ENCODE results near the gene SUGCT. TPM values are rescaled to one million over a fixed set of nuclear protein-coding genes. Genes with fewer than 3 reads are reported as not detected.

Gene SUGCT
- total and polyA plus RNA-seq, 2 of the 8 experiments (the other 6 are each of a cell fraction or from before 2014, with no cell fraction given): 2.8 to 5.4 TPM

GRCh38 chr7:40248681-40249080, 113.9 kb downstream of the SUGCT start (continued):
- no peak for TF ChIP-seq CHD7 (IDR thresholded peaks at IDR 0.05; ENCODE audit: insufficient replicate concordance, low read length)
- TF ChIP-seq FOSL1 (IDR thresholded peaks at IDR 0.05; ENCODE audit: insufficient read depth, low read depth, low read length): no peak
- no peak for TF ChIP-seq TAF7 (optimal IDR thresholded peaks at IDR 0.05; ENCODE audit: borderline replicate concordance, low read depth, low read length)
- no peak for TF ChIP-seq SUZ12 (IDR thresholded peaks at IDR 0.05; ENCODE audit: low read length)
- TF ChIP-seq SRF (IDR thresholded peaks at IDR 0.05; ENCODE audit: low read depth, low read length): no peak
- no peak for TF ChIP-seq BACH1 (IDR thresholded peaks at IDR 0.05; ENCODE audit: low read length)
- no peak for TF ChIP-seq SP1 (IDR thresholded peaks at IDR 0.05; ENCODE audit: low read depth, low read length)
- no peak for TF ChIP-seq TAF1 (IDR thresholded peaks at IDR 0.05; ENCODE audit: low read depth, low read length)
- TF ChIP-seq GABPA (IDR thresholded peaks at IDR 0.05; ENCODE audit: borderline replicate concordance, insufficient read depth, low read length): no peak
- TF ChIP-seq PHF8 (conservative IDR thresholded peaks at IDR 0.05; ENCODE audit: low read depth, low read length): no peak
- no peak for TF ChIP-seq SAP30 (IDR thresholded peaks at IDR 0.05; ENCODE audit: insufficient read depth, insufficient replicate concordance, low read length)
- no peak for TF ChIP-seq KDM1A (IDR thresholded peaks at IDR 0.05; ENCODE audit: borderline replicate concordance, low read length)
